Fibroblast of the aortic adventitia (primary cell): Measurements from ENCODE around the gene MEIS1. TPM values are rescaled to one million over a fixed set of nuclear protein-coding genes. Genes with fewer than 3 reads are reported as not detected.

Experiments used
- DNase-seq: peaks from one replicate; pipeline ENCODE4 v3.0.0-alpha.2; 2010; ENCODE audit warnings: low read depth
- H3K4me3 ChIP-seq: 2 replicates; pipeline ENCODE4 v1.5.1; 2011; ENCODE audit warnings: low read depth, mild to moderate bottlenecking, control low read depth, low read length, moderate library complexity
- CTCF ChIP-seq: IDR thresholded peaks from 2 replicates; pipeline ENCODE4 v1.5.1; 2011; ENCODE audit warnings: mild to moderate bottlenecking, low read length, control low read depth, inconsistent platforms; ENCODE audit not compliant: insufficient read depth
- total RNA-seq: library from RNA; depleted of rRNA; stranded (reverse); fragments of >200 nt; gene quantifications from 2 replicates; pipeline ENCODE4 v1.2.3, GENCODE V29; 2012; ENCODE audit warnings: low replicate concordance

MEIS1 gene
- total RNA-seq, 1 donor: 78.2 TPM

DNA sequence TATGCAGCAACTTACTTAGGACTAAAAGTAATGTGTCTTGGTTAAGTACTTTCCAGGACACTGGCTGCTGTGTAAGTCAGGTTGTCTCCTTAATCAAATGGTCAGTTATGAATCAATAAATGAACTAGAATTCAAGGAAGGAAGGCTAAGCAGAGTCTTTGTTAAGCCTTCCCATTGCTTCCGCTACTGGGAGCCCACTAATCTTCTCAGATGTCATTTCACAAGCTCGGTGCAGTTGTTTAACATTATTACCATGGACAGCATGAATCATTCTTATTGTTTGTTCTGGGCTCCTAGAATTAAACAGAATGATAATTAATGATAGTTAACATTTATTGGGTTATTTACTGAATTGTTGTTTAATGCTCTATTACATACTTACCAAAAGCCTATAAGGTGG is 26.0 kb upstream of the MEIS1 start:
- H3K4me3 ChIP-seq: no peak overlapping the region
- DNase-seq: no peak
- TF ChIP-seq CTCF: no peak

GRCh38 chr2:66412874-66413273 is 22.1 kb upstream of the MEIS1 start:
- no peak for DNase-seq
- H3K4me3 ChIP-seq: no peak overlapping the region
- no peak for TF ChIP-seq CTCF

- TF ChIP-seq CTCF: no peak
Measured at GRCh38 chr2:66414896-66415295, 20.0 kb upstream of the MEIS1 start.

DNA sequence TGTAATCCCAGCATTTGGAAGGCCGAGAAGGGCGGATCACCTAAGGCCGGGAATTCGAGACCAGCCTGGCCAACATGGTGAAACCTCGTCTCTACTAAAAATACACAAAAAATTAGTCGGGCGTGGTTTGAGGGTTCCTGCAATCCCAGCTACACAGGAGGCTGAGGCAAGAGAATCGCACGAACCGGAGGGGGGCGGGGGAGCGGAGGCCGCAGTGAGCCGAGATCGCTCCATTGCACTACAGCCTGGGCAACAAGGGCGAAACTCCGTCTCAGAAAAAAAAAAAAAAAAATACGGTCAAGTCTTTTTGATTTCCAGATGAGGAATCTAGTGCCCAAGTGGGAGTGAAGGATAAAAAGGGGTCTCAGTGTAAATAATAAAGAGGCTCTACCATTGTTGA is 16.5 kb upstream of the MEIS1 start:
- TF ChIP-seq CTCF: no peak
- H3K4me3 ChIP-seq: no peak overlapping the region
- no peak for DNase-seq

More at GRCh38 chr2:66414896-66415295, 20.0 kb upstream of the MEIS1 start:
- no peak for DNase-seq
- H3K4me3 ChIP-seq: no peak overlapping the region

- H3K4me3 ChIP-seq: no peak overlapping the region
- no peak for TF ChIP-seq CTCF
- no peak for DNase-seq
Measured at GRCh38 chr2:66421612-66422011, 13.3 kb upstream of the MEIS1 start.

- TF ChIP-seq CTCF: no peak
- H3K4me3 ChIP-seq: no peak overlapping the region
- no peak for DNase-seq
Measured at GRCh38 chr2:66423391-66424124, 11.4 kb upstream of the MEIS1 start.
